Transverse colon (tissue), 3 donors: ENCODE results near the gene LRRC2.

Experiments used
- CTCF ChIP-seq, 5 experiments: fragments of 200-600 bp in 3 of 5; fragments of 450-650 bp in 2 of 5; sonication (generic) in 3 of 5; IDR thresholded peaks; 1 replicate in 2 of 5; 2 replicates in 3 of 5; pipeline ENCODE4 v1.5.1; 2016 to 2017; ENCODE audit warnings: antibody characterized with exemption in 5 of 5, inconsistent platforms in 3 of 5, mild to moderate bottlenecking in 2 of 5, moderate library complexity in 1 of 5
- POLR2A ChIP-seq: fragments of 450-650 bp; IDR thresholded peaks from one replicate; pipeline ENCODE4 v1.6.1; 2016; ENCODE audit warnings: antibody characterized with exemption, mild to moderate bottlenecking, moderate library complexity

- no peak for TF ChIP-seq CTCF (IDR thresholded peaks at IDR 0.05)
- no peak for TF ChIP-seq POLR2A
Observed at GRCh38 chr3:46524008-46524407, 42.1 kb downstream of the LRRC2 start.
